ENCODE data around the gene NFE2L2. TPM values are rescaled to one million over a fixed set of nuclear protein-coding genes. Genes with fewer than 3 reads are reported as not detected.
A peak's percentile ranks its signal among the peaks of the same experiment; 100 is the strongest.

NFE2L2 gene
- total RNA-seq, 3 donors from 2014 or later = 84.3 to 105 (median 99.1) TPM

GRCh38 chr2:177254433-177255226 is 9.9 kb downstream of the NFE2L2 start:
- no peak overlapping the region for H3K4me3 ChIP-seq
- DNase-seq (peak; percentile 79 to 87 (median 84)), ATAC-seq (peak; percentile 83)
- H3K36me3 ChIP-seq (ENCODE audit: low read depth) = no peaks in the 10 kb centered on the region
- no peaks in the 10 kb centered on the region for H3K9me3 ChIP-seq
- intact Hi-C loops (cut with DNase I, micrococcal nuclease) = no loop called here
- H3K4me1 ChIP-seq (ENCODE audit: low read depth) = peaks cover 70% of the 10 kb centered on the region
- peak; percentile 44 for TF ChIP-seq CTCF (IDR thresholded peaks at IDR 0.05)

- Histone ChIP-seq H3K4me3 (no peak overlapping the region), H3K4me1 (ENCODE audit: low read depth) (peaks cover 73% of the 10 kb centered on the region), H3K9me3 (no peaks in the 10 kb centered on the region), H3K36me3 (ENCODE audit: low read depth) (no peaks in the 10 kb centered on the region)
- DNase-seq = no peak
- TF ChIP-seq CTCF (IDR thresholded peaks at IDR 0.05) = no peak
- intact Hi-C loops (cut with DNase I, micrococcal nuclease) = no loop called here
- ATAC-seq = no peak
These were observed 10.8 kb downstream of the NFE2L2 start for GRCh38 chr2:177253704-177254103.

- H3K4me3 ChIP-seq = no peak overlapping the region
- H3K4me1 ChIP-seq (ENCODE audit: low read depth) = peaks cover 72% of the 10 kb centered on the region
- intact Hi-C loops (cut with DNase I, micrococcal nuclease) = no loop called here
- DNase-seq = no peak
- H3K36me3 ChIP-seq (ENCODE audit: low read depth) = no peaks in the 10 kb centered on the region
- no peak for ATAC-seq
- TF ChIP-seq CTCF (IDR thresholded peaks at IDR 0.05) = no peak
- no peaks in the 10 kb centered on the region for H3K9me3 ChIP-seq
These were observed 11.6 kb downstream of the NFE2L2 start for GRCh38 chr2:177252808-177253531.

- no peak for TF ChIP-seq CTCF (IDR thresholded peaks at IDR 0.05)
- peaks cover 65% of the 10 kb centered on the region for H3K4me1 ChIP-seq (ENCODE audit: low read depth)
- intact Hi-C loops (cut with DNase I, micrococcal nuclease) = no loop called here
- no peak overlapping the region for H3K4me3 ChIP-seq
- H3K9me3 ChIP-seq = no peaks in the 10 kb centered on the region
- no peak for DNase-seq
- ATAC-seq = no peak
- no peaks in the 10 kb centered on the region for H3K36me3 ChIP-seq (ENCODE audit: low read depth)
These were observed 13.4 kb downstream of the NFE2L2 start for GRCh38 chr2:177251165-177251542.

GRCh38 chr2:177250461-177250860 is 14.1 kb downstream of the NFE2L2 start:
- peaks cover 65% of the 10 kb centered on the region for H3K4me1 ChIP-seq (ENCODE audit: low read depth)
- no peak for TF ChIP-seq CTCF (IDR thresholded peaks at IDR 0.05)
- intact Hi-C loops (cut with DNase I, micrococcal nuclease) = no loop called here
- no peak for ATAC-seq
- DNase-seq = no peak
- no peak overlapping the region for H3K4me3 ChIP-seq
- H3K36me3 ChIP-seq (ENCODE audit: low read depth) = no peaks in the 10 kb centered on the region
- no peaks in the 10 kb centered on the region for H3K9me3 ChIP-seq

All from mucosa of descending colon (tissue), 3 donors.